HG02884 (cell line): ENCODE data around the gene PDP2.
A peak's percentile ranks its signal among the peaks of the same experiment; 100 is the strongest.
"Not testable (repeated sequence)": the region's sequence is repeated elsewhere in the genome, so short reads cannot be mapped to it uniquely, and the experiment has no call there.

ENCODE experiments used
- ATAC-seq: cut with Tn5 transposase; IDR thresholded peaks from one replicate; pipeline ENCODE4 v1.9.1; 2021; ENCODE audit warnings: mild to moderate bottlenecking, moderate library complexity; ENCODE audit not compliant: unreplicated experiment

Gene PDP2

DNA sequence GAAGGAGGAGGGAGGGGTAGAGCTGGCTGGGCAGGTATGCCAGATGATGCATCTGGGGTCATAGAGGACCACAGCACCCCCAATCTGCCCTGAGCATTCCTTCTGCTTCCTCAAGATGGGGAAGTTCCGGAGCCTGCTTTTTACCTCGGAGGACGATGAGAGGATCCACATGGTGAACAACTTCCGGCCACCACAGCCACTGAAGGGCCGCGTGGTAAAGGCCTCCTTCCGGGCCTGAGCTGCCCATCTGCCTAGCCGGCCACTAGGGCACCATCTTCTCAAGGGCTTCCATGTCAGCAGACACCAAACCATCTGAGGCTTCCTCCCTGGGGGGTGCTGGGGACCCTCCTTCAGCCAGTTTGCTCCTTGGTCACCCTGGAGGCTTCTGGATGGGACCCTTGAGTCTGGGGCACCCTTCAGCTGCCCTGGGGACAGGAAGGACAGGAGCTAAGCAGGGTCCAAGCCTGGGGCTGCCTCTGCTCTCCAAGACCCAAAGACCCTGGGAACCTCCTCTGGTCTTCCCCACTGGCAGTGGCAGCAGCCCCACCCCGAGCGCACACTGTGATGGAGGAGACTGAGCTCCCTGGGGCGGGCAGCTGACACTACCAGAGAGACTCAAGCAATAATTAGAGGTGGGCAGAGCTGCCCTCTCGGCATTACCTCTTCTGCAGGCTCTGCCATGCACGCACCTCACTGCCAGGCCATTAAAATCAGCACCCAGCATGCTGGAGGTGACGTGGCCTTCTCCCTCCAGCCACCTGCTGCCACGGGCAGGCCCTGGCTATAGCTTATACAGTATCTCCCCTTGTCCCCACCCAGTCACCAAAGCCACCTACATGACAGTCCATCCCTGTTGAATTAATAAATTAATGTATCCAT is 26.8 kb upstream of the PDP2 start:
- no peak for ATAC-seq

DNA sequence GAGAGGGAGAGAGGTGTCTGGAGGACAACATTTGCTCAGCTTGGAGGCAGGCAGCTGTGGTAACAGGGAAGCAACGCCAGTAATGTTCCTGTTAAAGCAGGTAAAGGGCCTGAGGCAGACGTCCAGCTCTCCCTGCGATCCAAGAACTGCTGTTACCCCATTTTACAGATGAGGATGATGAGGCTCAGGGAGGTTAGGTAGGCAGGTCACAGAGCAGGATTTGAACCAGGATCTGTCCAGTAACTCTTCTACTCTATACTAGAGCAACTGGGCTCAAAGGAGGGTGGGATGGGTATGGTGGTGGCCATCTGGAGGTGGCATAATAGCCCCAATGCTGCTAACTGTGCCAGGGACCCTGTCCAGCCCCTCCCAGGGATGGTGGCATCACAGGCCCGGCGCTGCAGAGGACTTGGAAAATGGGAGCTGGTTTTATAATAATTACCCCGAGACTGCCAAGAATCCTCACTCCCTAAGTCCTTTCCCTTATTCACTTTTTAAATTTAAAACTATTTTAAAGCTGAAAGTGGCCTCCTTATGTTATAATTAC is 24.1 kb upstream of the PDP2 start:
- no peak for ATAC-seq

DNA sequence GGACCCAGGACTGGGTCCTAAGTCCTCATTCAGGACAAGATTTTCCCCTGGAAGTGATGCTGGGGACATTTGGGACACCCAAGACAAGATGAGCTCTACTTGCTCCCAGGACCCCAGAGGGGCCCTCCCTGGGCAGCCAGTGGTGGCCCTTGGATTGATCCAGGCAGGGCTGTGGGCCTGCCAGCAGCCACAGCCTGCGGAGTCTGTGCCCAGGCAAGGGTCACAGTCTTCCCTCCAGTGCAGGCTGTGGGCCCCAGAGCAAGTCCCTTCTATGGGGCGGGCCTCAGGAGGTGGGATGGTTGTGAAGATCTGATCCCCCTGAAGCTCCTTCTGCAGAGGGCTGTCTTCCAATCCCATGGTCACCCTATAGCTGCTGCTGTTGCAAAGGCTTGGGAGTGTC is 23.5 kb upstream of the PDP2 start:
- ATAC-seq = no peak

DNA sequence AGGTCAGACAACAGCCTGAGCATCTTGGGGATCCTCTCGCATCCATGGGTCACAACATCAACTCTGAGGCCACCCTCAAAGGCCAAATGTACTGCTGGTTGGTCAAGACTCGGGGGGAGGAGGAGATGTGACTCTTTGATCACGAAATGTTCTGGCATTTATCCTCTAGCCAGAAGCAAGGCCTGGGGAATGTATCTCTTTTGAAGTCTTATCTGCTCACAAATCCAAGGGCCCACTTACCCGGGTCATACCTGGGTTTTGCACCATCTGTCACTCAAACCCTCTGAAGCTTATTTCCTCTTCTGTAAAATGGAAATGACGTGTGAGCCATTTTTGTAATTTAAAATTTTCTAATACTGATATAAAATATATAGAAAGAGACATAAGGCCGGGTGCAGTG is 22.9 kb upstream of the PDP2 start:
- ATAC-seq = no peak

DNA sequence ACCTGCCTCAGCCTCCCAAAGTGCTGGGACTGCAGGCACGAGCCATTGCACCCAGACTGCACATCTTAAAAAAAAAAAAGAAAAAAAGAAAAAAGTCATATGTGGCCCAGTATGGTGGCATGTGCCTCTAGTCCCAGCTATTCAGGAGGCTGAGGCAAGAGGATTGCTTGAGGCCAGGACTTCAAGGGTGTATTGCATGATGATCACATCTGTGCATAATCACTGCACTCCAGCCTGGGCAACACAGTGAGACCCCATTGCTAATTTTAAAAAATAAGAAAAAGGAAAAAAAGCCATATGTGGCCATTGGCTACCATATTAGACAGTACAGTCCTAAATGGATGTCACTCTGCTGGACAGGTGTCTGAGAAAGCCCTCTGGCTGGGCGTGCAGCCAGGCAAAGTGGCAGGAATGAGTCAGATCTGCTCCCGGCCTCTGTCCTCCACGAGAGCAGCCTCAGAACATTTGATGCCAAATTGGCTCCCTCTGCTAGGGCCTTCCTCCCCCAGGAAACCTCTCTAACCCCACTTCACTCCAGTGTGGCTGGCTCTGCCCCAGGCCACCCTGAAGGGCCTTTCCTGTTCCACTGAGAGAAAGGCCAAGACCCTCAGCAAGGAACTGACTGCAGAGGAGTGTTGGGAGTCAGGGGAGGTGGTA is 21.4 kb upstream of the PDP2 start:
- ATAC-seq = no peak

DNA sequence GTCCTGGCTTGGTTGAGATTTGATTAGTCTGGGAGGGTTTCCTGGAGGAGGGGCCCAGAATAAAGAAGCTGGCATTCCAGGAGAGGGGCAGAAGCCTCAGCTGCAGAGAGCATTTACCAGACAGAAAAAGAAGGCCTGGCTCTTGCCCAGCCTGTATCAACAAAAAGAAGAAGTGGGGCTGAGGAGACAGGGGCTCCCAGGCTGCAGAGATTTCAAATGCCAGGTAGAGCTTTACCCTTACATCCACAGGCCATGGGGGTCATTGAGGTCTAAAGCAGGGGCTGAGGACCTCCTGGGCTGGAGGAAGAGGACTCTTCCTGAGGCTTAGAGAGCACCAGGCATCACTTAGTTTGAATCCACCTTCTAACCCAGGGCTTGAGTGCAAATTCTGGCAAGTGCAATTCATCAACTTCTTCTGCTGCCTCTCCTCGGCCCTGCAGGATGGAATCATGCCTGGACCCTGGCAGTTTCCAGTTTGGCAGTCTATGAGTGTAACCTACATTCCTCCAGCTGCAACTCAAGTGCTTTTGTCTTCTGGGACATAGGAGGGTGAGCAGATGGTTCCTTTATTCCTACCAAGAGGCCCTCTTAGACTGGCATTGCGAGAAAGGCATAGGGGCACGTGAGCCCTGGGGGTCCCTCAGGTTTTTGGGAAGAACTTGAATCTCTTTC is 20.8 kb upstream of the PDP2 start:
- ATAC-seq = no peak

DNA sequence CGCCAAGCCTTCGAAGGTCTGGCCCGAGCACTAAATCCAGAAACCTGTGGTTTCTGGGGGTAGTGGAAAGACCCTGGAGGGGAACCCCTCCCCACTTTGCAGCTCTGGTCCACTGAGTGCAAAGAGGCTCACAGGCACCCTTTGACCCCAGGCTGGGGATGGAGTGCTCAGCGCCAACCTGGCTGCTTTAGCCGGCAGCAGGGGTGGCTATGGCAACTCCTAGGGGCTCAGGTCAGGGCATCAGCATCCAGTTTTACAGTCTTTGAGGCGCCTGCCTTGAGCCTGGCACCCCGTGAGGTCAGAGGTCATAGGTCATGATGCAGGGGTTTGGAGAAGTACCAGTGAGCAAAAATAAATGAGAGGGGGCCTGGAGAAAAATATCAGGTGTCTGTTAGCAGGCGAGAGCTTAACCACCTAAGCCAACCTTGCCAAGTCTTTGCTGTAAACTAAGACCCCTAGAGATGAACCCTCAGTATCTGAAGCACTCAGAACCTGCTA is 18.2 kb upstream of the PDP2 start:
- ATAC-seq = no peak

DNA sequence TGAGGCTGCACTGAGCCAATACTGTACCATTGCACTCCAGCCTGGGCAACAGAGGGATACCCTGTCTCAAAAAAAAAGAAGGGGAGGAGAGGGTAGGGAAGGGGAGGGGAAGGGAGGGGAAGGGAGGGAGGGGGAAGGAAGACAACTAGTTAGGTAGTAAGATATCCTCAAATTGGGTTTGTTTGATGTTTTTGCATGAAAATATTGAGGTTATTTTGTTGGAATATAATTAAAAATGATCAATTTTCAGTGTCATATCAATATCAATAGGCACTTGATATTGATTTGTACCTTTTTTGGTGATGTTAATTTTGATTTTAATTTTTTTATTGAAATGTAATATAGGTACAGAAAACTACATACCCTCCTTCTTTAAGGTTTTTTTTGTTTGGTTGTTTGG is 16.6 kb upstream of the PDP2 start:
- no peak for ATAC-seq

DNA sequence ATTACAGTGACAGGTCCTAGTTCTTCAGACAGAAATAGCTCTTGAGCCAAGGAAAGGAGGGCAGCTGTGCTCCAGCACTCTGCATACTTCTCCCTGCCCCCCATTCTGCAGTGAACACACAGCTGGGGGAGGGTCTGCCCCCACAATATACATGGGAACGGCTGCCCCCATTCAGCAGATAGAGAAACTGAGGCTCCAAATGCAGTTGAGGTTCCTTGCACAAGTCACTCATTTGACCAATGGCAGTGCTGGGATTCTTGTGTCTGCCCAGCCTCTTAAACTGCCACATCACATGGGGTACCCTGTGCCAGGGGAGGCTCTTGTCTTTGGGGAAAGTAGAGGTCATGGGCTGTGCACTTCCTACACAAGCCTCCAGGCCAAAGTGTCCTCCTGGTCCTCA is 10.9 kb upstream of the PDP2 start:
- ATAC-seq = no peak

DNA sequence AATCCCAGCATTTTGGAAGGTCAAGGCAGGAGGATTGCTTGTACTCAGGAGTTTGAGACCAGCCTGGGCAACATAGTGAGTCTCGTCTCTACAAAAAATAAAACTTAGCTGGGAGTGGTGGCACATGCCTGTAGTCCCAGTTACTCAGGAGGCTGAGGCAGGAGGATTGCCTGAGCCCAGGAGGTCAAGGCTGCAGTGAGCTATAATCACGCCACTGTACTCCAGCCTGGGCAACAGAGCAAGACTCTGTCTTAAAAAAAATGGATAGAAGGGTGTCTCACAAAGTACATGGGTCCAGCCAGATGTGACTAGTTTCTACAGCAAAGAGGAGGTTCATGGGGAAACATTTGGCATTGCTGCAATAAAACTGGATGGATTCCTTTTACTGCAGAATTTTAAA is 9.0 kb upstream of the PDP2 start:
- not testable (repeated sequence) for ATAC-seq

DNA sequence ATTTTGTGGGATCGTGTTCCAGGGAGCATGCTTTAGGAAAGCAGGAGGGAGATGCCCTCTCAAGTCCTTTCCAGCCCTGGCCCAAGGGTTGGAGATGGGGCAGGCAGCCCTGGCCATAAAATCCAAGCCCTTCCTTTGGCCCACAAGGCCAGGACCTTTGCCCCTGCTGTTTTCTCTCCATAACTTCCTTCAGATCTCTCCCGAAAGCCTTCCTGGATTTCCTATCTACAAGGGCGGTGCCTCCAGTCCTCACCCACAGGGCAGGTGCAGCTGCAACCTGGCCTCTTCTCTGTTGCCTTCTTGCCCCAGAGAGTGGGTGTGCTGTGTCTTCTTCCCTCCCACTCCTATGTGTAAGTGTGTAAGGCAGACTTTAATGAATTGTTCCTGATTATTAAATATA is 8.5 kb upstream of the PDP2 start:
- ATAC-seq = no peak

DNA sequence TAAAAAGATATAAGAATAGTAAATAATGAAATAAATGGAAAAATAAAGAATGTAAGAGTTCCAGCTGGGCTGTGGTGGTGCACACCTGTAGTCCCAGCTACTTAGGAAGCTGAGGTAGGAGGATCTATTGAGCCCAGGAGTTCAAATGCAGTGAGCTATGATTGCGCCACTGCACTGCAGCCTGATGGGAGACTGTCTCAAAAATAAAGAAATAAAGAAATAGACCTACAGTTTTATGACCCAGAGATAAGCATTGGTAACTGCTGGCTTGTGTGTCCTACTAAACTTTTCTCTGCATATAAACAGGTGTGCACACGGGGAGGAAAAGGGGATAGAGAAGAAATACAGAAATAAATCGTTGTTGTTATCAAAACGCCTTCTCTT is 7.8 kb upstream of the PDP2 start:
- ATAC-seq = no peak

DNA sequence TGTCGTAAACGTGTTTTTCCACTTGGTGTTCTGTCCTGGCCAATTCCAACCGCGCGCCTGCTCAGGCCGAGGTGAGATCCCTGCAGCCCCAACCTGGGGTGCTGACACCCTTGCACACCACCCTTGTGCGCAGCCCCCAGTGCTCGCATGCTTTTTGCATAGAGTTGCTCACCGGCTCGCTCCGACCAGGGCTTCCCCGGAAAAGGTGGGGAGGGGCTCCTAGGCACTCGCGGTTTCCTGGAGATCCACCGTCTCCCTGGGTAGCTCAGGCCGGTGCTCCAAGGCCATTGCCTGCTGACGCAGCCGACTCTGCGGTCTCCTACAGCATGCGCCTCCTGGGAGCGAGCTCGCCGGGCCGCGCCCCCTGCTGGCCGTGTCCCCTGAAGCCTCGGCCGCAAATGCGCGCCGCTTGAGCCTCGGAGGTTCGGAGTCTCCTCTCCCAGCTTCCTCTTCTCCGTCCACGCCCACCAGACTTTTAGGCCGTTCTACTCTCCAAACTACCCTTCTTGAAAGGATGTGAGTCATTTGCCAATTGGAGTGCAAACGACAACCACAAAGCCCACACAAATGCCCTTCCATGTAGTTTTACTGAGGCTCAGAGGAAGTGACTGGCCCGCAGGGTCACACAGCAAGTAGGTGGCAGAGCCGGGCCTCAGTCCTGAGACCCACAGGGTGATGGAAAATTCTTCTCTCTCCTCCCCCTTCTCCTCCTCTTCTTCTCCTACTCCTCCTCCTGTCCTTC is 7.2 kb upstream of the PDP2 start:
- ATAC-seq = peak; percentile 82

DNA sequence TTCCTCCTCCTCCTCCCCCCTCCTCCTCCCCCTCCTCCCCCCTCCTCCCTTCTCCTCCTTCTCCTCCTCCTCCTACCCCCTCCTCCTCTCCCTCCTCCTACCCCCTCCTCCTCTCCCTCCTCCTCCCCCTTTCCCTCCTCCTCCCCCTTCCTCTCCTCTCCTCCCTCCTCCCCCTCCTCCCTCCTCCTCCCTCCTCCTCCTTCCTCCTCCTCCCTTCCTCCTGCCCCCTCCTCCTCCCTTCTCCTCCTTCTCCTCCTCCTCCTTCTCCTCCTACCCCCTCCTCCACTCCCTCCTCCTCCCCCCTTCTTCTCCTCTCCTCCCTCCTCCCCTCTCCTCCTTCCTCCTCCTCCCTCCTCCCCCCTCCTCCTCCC is 6.6 kb upstream of the PDP2 start:
- ATAC-seq = no peak

DNA sequence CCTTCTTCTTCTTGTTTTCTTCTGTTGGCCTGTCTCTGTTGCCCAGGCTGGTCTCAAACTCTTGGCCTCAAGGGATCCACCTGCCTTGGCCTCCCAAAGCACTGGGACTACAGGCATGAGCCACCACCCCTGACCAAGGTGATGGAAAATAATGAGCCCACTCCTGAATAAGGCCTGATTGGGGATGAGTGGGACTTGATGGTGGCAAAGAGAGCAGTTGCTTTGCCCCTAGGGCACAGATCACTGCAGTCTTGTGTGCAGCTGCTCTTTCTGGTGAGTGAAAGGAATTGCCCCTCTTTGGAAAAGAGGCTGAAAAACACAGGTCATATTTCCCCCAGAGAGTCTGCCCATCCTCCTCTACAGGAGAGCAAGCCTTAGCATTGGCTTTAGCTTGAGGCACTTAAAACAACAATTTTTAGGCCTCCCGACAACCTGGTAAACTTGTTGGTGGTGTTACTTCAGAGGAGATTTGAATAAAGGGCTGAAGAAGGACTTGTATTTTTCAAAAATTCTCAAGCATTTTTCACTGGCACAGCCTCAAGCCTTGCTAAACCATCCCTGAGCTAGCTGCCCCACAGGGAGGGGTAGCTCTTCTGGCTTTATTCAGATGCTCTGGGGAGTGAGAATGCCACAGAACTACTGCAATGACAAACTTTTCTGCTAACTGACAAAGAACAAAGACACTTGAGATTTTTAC is 6.1 kb upstream of the PDP2 start:
- no peak for ATAC-seq

DNA sequence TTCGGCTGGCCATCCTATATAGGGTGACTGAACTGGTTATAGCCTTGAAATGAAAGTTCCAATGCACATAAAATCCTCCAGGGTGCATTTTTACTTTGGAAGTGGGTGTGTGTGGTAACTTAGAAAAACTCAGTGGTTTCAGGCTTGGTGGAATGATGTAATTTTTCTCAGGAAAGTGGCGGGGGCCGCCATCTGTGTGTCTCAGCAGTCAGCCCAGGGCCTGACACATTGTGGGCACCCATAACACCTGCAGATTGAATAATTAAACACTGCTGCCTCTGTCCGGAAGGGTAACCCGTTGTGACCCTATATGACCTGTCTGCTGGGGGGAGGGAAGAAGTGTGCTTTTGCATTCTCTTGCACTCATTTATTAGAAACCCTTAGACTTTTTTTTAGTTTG is 2.2 kb upstream of the PDP2 start:
- no peak for ATAC-seq

DNA sequence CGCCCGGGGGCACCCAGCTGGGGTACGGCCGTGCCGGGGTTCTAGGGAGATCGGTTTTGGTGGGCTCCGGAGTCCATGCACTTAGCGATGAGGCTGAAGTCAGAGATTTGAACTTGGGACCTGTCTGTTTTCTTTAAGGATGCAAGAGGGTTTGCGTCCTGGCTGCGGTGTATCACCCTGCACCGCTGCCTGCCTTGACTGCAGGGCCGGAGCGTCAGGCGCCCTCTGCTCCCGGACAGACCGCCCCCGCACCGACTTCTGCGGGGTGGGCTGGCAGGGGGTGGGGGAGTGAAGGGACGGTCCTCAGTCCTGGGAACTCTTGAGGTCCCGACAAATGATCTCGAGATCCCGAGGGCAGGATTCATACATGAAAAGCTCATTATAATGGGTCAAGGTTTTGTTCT is 701 bp downstream of the PDP2 start:
- no peak for ATAC-seq

DNA sequence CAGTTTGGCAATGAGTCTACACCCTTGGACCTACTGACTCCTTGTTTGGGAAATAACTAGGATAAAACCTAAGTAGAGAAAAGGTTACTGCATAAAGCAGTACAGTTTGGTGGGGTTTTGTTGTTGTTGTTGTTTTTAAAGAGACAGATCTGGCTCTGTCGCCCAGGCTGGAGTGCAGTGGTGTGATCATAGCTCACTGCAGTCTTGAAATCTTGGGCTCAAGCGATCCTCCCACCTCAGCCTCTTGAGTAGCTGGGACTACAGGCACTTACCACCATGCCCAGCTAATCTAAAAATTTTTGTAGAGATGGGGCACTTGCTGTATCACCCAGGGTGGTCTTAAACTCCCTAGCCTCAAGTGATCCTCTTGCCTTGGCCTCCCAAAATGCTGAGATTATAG is 1.2 kb downstream of the PDP2 start:
- ATAC-seq = no peak

DNA sequence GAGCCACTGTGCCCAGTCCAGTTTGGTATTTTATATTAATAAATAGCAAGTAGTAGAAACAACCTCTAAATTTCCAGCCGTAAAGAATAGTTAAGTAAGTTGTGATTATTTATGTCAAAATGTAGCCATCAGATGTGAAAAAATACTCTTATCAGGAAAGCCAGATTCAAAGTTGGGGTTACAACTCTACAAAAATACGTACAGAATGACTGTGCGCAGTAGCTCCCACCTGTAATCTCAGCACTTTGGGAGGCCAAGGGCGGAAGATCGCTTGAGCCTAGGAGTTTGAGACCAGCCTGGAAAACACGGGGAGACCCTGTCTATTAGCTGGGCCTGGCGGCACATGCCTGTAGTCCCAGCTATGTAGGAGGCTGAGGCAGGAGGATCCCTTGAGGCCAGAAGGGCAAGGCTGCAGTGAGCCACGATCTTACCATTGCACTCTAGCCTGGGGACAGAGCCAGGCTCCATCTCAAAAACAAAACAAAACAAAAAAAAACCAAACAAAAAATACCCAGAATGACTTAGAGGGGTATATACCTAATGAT is 1.7 kb downstream of the PDP2 start:
- no peak for ATAC-seq

DNA sequence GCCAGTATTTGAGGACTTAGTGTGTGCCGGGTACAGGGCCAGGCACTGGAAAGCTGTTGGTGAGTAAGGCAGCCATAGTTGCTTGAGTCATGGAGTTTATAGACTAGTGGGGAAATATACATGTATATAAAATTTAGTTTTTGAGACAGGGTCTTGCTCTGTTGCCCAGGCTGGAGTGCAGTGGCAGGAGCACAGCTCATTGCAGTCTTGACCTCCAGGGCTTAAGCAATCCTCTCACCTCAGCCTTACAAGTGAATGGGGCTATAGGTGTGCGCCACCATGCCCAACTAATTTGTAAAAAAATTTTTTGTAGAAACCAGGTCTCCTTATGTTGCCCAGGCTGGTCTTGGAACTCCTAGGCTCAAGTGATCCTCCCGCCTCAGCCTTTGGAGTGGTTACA is 2.4 kb downstream of the PDP2 start:
- ATAC-seq = no peak
